Fibroblast of upper back skin (primary cell): ENCODE data around the gene RPH3AL.
"Not testable (repeated sequence)": the region's sequence is repeated elsewhere in the genome, so short reads cannot be mapped to it uniquely, and the experiment has no call there.

Experiments
- DNase-seq: peaks from one replicate; pipeline ENCODE4 v3.0.0-alpha.2; 2013

RPH3AL gene

DNA sequence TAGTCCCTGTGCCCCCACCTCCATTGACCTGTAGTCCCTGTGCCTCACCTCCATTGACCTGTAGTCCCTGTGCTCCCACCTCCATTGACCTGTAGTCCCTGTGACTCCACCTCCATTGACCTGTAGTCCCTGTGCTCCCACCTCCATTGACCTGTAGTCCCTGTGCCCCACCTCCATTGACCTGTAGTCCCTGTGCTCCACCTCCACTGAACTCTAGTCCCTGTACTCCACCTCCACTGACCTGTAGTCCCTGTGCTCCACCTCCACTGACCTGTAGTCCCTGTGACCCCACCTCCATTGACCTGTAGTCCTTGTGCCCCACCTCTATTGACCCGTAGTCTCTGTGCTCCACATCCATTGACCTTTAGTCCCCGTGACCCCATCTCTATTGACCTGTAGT lies 37.2 kb downstream of the RPH3AL start:
- DNase-seq, result not testable (repeated sequence)

DNA sequence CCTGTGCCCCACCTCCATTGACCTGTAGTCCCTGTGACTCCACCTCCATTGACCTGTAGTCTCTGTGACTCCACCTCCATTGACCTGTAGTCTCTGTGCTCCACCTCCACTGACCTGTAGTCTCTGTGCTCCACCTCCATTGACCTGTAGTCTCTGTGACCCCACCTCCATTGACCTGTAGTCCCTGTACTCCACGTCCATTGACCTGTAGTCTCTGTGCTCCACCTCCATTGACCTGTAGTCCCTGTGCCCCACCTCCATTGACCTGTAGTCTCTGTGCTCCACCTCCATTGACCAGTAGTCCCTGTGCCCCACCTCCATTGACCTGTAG lies 38.0 kb downstream of the RPH3AL start:
- DNase-seq, result not testable (repeated sequence)

DNA sequence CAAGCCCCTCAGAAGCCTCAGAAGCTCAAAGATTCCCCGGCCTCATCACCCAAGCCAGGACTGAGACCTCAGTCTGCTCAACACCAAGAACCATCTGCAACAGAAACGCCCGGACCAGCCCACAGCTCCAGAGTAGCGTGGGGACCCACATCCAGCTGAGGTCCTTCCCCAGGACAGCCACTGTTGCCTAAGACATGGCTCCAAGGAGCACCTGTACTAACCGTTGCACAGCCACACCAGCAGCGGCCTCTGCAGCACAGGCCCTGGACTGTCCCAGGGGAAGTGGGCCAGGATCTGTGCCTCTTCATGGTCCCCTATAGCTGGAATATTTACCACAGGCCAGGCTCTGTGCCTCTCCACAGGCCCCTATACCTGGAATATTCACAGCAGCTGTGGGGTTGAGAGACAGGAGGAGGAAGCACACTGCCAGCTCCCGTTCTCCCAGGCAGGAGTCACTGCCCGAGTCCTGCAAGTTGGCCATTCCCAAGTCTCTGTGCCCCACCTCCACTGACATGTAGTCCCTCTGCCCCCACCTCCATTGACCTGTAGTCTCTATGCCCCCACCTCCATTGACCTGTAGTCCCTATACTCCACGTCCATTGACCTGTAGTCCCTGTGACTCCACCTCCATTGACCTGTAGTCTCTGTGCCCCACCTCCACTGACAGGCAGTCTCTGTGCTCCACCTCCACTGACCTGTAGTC lies 38.5 kb downstream of the RPH3AL start:
- no peak for DNase-seq

DNA sequence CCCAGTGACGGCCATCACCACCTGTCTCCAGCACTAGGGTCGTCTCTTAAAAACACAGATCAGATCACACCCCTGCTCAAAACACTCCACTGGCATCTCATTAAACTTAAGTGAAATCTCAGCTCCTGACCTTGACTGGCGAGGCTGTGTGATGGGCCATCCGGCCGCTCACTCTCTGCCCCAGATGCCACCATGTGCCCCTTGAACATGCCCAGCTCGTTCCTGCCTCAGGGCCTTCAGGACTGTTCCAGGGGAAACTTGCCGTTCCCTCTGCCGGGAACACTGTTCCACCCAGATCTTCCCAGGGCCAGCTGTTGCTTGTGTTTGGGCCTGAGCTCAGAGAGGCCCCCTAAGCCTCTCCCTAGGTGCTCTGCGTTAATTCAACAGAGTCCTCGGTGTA lies 39.4 kb downstream of the RPH3AL start:
- no peak for DNase-seq

DNA sequence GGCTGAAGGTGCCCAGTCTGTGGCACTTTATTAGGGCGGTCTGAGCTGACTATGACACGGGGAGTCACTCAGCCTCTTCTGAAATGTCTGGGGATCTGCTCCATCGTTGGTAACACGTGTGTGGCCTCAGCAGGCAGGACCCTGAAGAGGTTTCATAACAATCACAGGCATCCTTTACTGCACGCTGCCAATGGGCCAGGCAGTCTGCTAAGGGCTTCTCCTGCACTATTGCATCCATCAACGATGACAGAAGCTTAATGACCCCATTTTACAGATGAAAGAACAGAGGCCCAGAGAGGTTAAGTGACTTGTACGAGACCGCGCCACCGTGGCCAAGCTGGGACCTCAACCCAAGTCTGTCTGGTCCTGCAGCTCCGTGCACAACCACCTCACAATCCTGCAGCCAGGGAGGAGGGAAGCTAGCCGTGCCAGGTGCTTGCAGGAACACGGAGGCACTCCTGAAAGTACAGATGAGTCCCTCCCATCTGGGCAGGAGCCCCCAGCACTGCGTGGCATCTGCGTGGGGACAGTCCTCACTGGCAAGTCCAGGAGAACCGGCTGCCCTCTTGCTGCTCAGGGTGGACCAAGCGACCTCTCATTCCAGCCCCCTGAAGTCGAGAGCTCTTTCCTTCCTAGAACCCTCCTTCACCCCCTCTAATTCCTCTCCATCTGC lies 40.0 kb downstream of the RPH3AL start:
- DNase-seq, result no peak

DNA sequence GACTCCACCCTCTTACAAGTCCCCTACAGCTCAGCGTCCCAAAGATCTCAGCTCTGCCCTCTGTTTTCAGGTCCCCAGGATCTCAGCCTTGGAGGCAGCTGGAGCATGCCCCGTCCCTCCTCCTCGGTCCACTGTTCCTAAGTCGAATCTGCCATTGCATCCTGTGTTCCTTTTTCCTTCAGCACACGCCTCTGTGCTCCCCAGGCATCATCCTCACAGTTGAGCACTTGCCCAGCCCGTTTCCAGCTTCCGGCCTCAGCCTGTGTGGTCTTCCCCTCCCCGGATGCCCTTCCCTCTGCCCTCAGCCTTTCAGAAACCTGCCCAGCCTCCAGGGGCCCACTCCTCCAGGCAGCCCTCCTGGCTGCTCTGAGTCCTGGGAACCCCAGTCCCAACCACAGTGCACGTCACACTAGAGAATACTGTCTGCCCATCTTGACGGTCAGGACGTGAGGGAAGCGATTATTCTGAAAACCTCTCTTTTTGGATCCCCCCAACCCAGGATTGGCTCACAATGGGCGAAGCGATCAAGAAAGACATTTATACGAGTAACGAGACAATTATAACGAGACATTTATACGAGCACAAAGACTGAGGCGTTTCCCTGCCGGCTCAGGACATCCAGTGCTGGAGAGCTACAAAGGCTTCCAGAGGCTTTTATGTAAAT lies 41.4 kb downstream of the RPH3AL start:
- no peak for DNase-seq

DNA sequence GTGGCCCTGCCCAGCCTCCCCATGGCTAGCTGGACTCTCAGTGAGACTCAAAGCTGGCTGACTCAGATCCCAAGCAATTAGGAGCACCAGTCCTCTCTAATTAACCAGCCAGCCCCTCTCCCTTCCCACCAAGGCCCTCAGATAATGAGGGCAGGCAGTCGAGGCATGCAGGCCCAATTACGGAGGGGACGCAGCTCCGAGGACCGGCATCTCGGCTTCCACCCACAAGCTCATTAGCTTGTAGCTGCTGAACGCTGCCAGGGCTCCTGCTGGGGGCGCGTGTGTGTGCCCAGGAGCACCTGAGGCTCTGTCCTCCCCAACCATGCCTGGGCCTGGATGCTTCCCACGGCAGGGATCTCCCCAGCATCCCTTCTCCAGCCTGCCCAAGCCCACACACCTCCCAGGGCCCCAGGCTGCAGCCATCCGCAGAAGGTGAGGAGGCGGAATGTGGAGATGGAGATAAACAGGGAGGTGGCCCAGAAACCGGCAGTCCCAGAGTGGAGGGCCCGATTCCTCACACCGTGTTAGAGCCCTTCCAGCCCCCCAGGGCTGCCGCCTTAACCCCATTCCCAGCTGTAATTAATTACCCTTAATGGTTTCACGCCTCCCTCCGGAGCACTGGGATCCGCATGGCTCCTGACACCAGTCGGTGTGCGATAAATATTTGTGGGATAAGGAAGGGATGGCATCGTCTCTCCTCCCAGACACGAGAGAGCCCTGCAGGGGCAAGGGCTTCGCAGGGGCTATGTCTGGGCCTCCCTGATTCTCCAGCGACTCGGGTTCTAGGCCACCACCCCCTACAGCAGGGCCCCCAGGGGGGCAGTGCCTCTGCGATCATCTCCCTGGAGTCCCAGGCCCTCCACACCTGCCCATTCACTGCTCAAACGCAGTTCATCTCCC lies 42.2 kb downstream of the RPH3AL start:
- DNase-seq, result no peak

DNA sequence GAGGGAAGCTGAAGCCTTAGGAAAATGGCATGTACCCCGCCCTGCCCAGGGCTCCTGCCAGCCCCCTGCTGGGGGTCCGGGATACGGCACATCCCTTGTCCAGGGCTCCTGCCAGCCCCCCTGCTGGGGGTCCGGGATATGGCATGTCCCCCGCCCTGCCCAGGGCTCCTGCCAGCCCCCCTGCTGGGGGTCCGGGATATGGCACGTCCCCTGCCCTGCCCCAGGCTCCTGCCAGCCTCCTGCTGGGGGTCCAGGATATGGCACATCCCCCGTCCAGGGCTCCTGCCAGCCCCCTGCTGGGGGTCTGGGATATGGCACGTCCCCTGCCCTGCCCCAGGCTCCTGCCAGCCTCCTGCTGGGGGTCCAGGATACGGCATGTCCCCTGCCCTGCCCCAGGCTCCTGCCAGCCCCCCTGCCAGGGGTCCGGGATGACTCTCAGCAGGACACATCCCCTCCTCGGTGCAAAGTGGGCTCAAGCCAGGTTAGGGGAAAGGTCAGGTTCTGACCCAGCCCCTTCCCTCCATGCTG lies 43.2 kb downstream of the RPH3AL start:
- peak; percentile 9 for DNase-seq

DNA sequence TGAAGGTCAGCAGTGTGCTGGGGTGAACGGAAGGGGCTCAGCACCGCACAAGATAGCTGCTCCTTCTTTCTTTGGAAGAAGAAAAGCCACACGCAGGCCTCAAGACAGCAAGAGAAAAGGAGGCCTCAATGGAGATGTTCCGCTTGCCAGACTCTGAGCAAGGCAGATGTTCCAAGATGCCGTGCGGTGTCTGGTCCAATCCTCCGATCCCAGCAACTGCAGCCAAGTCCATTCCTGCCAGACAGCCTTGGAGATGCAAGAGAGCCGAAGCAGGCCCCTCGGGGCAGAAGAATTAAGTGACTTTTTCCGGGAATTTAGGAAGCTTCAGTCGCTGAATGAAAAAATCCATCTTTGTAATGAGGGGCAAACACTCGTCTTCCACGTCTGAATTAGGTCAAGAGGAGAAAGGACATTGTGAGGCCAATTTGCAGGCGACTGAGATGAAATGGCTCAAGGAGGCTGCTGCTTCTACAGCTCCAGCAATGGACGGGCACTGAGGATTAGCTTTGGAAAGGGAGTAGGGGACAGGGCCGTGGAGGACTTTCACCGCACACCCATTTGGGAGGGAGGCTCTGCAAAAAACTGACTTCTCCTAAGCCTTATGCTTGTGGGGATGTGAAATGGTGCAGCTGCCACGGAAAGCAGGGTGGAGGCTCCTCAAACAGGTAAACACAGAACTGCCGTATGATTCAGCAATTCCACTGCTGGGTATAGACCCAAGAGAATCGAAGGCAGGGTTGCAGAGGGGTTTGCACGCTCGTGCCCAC lies 44.7 kb downstream of the RPH3AL start:
- DNase-seq, result no peak

DNA sequence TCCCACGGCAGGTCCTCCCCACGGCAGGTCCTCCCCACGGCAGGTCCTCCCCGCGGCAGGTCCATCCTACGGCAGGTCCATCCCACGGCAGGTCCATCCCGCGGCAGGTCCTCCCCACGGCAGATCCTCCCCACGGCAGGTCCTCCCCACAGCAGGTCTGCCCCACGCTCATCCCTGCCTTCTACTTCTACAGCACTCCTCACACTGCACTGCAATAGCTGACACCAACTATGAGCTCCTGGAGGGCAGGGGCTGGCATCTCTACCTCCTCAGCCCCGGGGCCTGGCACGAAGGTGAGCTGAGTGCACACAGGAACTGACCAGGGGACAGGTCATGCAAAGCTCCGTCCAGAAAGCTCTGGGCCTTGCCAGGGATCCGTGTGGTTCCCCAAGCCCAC lies 45.3 kb downstream of the RPH3AL start:
- no peak for DNase-seq

DNA sequence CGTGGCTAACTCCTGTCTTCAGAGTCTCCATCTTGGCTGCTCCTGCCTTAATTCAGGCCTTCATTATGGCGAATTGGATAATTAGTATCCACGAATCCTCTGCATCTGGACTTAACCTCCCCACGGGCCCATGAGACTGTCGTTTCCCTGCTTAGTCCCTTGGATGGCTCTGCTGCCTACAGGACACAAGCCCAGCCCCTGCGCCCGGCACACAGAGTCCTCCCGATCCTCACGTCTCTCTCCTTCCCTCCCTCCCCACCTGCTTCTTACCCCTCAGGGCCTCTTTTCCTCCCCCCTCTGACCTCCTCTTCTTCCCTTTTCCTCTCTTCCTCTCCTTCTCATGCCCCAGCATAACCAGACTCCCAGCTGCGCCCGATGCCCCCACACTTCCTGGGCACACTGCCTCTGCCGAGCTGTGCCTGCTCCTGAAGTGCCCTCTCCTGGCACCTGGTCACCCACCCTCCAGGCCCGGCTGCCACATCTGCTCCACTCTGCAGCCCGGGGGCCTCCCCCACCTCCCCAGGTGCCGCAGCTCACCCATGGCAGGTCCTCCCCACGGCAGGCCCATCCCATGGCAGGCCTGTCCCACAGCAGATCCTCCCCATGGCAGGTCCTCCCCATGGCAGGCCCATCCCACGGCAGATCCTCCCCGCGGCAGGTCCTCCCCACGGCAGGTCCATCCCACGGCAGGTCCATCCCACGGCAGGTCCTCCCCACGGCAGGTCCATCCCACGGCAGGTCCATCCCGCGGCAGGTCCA lies 45.9 kb downstream of the RPH3AL start:
- DNase-seq, result no peak

DNA sequence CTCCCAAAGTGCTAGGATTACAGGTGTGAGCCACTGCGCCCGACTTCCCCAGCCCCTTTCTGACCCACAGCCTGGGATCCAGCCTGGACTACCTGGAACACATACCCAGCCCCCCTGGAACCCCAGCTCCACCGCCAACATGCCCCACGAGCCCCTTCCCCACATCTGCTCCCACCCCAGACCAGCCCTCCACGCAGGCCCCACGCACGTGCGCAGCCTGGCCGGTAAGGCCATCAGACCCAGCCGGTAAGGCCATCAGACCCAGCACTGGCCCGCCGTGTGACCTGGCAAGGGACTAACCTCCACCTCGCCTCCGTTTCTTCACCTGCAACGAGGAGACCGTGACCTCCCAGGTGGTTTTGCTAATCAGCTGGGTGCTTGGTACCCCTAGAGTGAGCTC lies 46.5 kb downstream of the RPH3AL start:
- DNase-seq, result no peak

DNA sequence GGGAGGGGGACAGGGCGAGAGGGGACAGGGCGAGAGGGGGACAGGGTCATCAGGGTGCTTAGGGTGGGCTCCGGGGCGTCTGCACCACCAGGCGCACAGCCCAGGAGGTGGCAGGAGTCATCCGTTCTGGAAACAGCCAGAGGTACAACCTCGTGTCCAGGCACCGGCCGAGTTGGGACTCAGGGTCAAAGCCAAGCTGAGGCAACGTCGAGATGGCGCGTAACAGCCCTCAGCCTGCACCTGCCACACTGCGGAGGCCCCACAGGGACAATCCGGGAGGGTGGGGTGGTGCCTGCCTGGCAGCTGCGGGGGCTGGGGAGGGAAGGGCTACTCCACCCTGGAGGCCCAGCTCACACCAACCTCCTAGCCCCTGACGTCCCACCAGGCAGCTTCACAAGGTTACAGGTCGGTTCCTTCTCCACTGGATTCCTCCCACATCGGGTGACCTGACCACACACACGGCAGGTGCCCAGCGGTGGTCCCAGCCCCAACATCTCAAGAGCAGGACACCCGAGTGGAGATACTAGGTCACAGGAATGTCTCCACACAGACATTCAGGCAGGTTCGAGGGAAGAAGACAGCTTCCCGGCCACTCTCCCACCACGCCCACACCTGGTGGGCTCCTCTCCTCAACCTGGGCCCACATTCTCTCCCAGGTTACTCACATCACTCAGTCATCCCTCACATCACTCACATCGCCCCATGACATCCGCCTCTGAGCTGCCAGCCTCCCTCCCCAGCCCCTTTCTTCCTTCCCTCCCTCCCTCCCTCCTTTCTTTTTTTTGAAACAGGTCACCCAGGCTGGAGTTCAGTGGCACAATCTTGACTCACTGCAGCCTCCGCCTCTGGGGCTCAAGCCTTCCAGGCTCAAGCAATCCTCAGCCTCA lies 47.3 kb downstream of the RPH3AL start:
- no peak for DNase-seq

DNA sequence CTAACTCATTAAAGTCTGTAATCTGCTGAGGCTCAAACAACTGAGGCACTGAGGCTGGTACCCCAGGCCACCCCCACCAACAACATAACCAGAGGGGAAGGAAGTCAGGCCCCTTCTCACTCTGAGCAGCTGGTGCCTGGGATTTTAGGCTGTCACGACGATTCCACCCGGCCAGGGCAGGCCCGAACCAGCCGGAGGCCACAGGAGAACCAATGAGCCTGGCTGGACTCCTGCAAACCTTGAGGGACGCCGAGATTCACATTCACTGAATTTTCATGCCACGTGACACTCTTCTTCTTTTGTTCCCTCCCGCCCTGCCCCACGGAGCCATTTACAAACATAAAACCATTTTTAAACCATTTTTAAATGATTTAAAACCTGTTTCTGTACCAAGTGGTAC lies 48.1 kb downstream of the RPH3AL start:
- DNase-seq, result no peak

DNA sequence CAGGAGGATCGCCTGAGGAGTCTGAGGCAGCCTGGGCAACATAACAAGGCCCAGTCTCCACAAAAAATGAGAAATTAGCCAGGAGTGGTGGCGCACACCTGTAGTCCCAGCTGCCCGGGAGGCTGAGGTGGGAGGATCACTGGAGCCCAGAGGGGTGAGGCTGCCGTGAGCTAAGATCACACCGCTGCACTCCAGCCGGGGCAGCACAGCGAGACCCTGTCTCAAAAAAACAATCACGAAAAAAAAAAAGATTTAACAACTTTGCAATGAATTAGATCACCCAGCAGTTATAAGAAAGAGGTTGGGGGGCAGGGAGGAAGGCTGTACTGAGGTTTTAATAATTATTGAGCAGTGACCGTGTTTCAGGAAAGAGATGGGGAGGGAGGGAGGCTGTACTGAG lies 49.4 kb downstream of the RPH3AL start:
- no peak for DNase-seq

DNA sequence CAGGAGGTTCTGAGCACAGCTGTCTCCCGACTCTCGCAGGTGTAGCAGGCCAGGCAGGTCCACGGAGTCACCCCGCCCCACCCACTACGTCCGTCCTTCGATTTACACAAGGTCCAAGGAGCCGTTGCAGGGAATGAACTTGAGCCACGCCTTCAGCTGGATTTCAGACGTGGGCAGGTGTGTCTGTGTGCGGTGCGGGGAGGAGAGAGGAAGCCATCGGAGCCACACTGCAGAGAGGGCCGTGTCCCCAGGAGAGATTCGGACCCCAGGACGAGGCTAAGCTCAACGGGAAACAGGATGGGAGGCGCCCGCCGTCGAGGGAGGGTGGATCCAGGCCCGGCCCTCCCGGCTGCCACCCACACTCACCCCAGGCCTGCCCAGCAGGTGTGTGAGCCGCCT lies 50.3 kb downstream of the RPH3AL start:
- DNase-seq, result no peak

DNA sequence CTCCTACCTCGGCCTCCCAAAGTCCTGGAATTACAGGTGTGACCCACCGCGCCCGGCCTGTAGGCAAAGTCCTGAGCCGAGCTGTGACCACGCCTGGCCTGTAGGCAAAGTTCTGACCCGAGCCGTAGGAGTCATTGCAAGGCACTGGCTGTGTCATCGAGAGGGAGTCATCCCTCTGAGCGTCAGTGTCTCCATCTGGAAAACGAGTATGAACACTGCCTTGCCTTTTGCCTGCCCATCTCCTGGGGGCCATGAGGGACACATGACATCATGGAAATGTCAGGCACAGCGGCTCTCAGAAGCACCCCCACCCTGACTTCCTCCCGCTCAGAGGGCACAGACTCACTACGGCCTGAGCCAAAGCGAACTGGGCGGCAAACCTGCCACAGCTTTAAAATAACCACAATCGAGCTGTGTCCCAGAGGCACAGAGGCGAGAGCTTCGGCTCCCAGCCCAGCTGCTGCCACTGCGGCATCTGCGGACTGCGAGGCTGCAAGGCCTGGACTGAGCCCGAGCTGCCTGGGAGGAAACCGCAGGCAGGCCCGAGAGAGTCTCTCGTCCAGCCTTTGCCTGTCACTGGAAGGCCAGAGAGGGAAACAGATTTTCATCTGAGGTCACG lies 50.8 kb downstream of the RPH3AL start:
- DNase-seq, result peak; percentile 24

DNA sequence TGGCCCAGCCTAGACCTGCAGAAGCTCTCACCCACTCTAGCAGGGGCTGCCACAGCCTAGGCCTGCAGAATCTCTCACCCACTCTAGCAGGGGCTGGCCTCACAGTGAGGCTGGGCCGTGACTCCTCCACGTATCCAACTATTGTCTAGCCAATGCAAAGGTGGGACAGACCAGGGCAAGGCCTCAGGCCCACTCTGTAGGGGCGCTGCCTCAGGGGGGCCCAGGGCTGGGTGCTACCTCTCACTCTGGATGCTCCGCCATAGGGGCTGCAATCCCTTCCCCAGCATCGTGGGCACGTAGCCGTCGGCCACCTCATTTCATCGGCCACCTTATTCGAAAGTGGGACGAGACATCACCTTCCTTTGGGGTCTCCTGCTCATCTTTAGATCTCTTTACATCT lies 51.7 kb downstream of the RPH3AL start:
- DNase-seq, result no peak

DNA sequence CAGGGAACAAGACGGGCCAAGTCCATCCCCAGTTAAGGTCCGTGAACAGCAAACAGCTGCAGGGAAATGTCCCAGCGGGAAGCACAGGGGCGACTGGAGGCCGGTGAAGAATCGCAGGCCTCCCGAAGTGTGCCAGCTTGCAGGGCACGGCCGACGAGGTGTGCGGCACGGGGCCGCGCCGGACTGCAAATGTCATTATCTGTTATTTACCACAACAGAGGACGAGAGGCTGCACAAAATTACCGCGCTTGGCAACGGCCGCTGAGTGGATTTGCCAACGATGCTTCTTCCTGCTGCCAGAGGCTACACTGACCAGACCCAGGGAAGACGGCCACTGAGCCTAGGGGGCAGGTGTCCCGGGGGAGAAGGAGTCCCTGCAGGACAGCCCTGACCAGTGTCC lies 53.1 kb downstream of the RPH3AL start:
- DNase-seq, result no peak
